ENCODE data around the gene TRRAP.

GRCh38 chr7:99046722-99047121, 168.4 kb downstream of the TRRAP start:
- TF ChIP-seq POLR2A (IDR thresholded peaks at IDR 0.05; ENCODE audit: low read length) (no peak), GATA1 (IDR thresholded peaks at IDR 0.05; ENCODE audit: low read depth, low read length) (no peak)

Measured in erythroblast (primary cell).